ENCODE measurements around the gene CCT2.

CCT2 gene

GRCh38 chr12:69585189-69586062 lies at the start of gene CCT2:
Gene CCT2 (plus strand): TSS chr12:69585459. CDS start chr12:69585522, 63 bp downstream.
- DNase-seq (ENCODE audit: low read depth) = peak; percentile 63

DNA sequence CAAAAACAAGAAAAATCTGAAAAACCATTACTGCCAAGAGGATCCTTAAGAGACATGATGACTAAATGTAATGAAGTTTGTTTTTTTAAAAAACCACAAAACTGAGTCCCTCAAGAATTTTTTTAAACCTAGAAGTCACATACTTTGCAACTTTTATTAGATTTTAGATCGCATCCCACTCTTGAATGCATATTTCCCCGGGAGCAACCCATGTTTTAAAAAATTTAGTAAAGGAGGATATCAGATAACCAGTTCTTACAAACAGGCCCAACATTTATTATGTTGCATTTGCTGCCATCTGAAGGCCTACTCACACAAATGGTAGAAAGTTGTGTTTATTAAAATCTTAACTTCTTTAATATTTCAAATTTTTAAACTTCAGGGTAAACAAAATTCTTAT lies 44.3 kb upstream of the CCT2 start:
- no peak for DNase-seq (ENCODE audit: low read depth)

DNA sequence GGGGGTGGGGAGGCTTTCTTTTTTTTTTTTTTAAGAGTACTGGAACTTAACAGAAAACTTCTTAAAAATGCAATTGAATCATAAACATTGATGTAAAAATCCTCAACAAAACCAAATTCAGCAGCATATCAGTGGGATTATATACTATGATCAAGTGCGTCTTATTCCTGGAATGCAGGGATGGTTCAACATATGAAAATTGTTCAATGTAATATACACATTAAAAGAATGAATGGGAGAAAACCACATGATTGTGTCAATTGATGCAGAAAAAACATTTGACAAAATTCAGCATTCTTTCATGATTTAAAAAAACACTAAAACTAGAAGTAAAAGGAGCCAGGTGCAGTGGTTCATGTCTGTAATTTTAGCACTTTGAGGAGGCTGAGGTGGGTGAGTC lies 41.2 kb upstream of the CCT2 start:
- no peak for DNase-seq (ENCODE audit: low read depth)

GRCh38 chr12:69545081-69545480 lies 40.2 kb upstream of the CCT2 start:
- DNase-seq (ENCODE audit: low read depth) = no peak

- DNase-seq (ENCODE audit: low read depth) = no peak
Observed at GRCh38 chr12:69546693-69547438, 38.4 kb upstream of the CCT2 start.

DNA sequence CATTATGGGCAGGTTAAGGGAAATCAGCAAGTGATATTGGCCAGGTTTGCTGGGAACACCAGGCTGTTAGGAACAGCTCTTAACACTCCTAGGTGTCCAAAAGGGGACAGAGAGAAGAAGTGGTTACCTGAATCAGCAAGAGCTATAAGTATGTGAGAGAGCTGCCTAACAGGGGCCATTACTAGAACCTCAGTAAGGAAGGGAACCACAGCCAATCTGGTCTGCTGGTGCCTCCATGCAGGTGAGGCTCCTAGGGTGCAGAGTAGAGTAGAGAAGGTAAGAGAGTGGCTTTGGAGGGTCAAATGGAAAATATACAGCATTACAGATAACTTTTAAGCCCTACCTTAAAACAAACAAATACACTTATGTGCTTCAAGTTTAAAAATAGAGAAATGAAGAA lies 36.6 kb upstream of the CCT2 start:
- DNase-seq (ENCODE audit: low read depth) = no peak

- DNase-seq (ENCODE audit: low read depth) = no peak
Observed at GRCh38 chr12:69550569-69551350, 34.5 kb upstream of the CCT2 start.

GRCh38 chr12:69553628-69554248 lies 31.5 kb upstream of the CCT2 start:
- no peak for DNase-seq (ENCODE audit: low read depth)

DNA sequence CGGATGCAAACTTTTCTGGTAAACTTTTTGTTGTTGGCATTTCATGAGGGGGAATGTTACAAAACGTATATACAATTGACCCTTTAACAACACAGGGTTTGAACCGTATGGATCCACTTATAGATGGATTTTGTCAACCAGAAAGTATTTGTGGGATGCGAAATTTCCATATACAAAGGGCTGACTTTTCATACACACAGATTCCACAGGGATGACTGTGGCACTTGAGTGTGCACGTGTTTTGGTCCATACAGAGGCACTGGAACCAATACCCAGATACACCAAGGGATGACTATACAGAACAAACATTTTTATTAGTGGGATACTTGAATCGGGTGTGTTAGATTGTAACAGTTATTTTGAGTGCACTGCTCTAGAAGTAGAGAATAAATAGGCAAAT lies 29.8 kb upstream of the CCT2 start:
- peak; percentile 82 for DNase-seq (ENCODE audit: low read depth)

DNA sequence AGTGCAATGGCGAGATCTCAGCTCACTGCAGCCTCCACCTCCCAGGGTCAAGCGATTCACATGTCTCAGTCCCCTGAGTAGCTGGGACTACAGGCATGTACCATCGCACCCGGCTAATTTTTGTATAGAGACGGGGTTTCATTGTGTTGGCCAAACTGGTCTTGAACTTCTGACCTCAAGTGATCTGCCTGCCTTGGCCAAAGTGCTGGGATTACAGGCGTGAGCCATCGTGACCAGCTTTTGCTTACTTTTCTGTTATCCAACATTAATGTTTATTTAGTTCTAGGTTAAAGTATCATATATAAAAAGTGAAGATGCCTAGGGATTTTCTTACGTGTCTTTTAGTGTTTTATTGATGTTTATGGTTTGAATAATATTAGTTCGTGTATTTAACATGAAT lies 28.9 kb upstream of the CCT2 start:
- no peak for DNase-seq (ENCODE audit: low read depth)

GRCh38 chr12:69563166-69563762 lies 22.0 kb upstream of the CCT2 start:
- DNase-seq (ENCODE audit: low read depth) = no peak

- DNase-seq (ENCODE audit: low read depth) = no peak
Observed at GRCh38 chr12:69566603-69567002, 18.7 kb upstream of the CCT2 start.

DNA sequence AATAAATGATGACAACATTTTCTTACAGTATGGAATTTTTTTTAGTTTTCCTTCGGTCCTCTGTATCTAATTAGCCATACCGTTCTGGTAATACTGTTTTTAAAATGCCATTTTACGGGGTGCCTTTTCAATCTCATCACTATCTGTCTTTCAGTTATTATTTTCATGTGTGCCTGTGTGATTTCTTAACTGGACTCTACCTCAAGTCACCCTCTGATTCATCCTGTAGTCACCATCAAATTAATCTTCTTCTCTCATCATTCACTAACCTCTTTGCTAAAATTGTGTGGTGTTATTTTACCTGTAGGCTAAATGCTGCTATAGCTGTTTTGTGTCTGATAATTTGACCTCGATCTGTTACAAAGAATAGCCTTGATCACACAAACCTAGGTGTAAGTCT lies 16.0 kb upstream of the CCT2 start:
- no peak for DNase-seq (ENCODE audit: low read depth)

DNA sequence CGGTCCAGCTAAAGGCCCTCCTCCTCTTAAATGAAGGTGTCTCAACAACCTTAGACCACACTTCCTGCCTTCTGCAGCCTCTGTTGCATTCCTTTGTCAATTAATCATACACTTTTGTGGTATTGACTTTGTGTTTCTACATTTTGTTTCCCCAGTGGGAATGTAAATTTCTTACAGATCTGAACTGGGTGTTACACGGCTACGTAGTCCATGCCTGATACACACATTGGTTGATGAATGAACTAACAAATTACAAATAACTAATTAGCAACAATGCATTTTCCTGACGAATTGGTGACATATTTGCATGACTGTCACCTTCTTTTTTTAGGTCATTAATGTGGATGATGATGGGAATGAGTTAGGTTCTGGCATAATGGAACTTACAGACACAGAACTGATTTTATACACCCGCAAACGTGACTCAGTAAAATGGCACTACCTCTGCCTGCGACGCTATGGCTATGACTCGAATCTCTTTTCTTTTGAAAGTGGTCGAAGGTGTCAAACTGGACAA lies 15.2 kb upstream of the CCT2 start:
- DNase-seq (ENCODE audit: low read depth) = no peak

DNA sequence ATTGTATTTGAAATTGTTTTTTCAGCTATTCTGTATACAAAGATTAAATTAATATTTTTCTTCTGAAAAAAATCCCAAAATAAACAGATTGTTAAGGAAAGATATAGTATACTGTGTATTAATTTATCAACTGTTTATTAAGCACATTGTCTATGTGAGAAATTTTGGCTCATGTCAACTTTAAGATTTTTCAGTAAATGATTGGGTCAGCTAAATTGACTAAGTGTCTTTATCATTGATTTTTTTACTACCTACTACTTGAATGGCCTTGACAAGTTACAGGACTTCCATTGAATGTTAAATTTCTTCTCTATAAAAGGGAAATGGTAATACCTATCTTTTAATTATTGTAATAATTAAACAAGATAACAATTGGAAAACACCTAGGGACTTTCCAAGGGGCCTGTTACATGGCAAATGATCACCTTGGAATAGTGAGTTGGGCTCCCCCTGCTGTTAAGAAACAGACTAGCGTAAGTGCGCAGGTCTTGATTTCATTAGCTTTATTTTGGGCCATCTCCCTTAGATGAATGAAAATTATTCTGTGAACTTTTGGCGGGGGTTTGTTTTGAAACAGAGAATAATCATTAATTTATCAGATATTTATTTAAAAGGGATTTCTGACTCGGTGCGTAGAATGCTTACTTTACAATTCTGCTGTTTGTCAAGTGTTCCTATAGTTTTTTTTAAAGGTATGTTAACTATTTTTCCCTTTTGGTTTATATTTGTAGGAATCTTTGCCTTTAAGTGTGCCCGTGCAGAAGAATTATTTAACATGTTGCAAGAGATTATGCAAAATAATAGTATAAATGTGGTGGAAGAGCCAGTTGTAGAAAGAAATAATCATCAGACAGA lies 14.5 kb upstream of the CCT2 start:
- no peak for DNase-seq (ENCODE audit: low read depth)

DNA sequence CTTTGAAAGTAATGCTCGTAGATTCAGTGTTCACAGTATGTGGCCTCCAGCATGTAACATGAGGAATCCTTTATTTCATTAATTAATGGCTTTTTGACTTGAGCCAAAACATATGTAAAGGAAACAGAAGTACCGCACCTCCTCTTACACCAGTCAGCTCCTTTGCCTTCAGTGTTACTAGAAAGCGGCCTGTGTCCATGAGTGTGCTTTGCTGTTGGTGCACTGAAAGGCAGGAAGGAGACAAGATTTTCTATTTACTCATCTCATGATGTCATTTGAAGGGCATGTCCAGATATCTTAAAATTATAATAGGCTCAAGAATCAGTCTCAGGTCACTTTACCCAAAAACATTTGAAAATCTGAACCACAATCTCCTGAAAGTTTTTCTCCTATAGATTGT lies 9.9 kb upstream of the CCT2 start:
- no peak for DNase-seq (ENCODE audit: low read depth)

- DNase-seq (ENCODE audit: low read depth) = no peak
Observed at GRCh38 chr12:69578283-69578682, 7.0 kb upstream of the CCT2 start.

DNA sequence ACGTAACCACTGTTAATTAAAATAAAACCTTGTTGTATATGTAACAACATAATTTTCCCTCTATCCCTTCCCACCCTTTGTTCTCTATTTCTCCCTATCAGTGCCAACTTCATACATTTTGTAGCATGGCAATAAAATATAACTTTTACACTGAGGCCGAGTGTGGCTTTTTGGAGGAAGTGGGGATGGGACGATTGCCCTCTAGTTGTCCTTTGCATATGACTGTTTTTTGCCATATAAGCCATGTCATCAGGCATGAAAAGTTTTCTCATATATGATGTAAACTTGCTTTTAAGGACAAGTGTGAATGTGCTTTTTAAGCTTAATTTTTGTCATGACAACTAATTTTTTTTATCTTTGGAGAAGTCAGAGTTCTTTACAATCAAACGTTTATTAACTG lies 6.2 kb upstream of the CCT2 start:
- DNase-seq (ENCODE audit: low read depth) = no peak

- DNase-seq (ENCODE audit: low read depth) = no peak
Observed at GRCh38 chr12:69580074-69580473, 5.2 kb upstream of the CCT2 start.

DNA sequence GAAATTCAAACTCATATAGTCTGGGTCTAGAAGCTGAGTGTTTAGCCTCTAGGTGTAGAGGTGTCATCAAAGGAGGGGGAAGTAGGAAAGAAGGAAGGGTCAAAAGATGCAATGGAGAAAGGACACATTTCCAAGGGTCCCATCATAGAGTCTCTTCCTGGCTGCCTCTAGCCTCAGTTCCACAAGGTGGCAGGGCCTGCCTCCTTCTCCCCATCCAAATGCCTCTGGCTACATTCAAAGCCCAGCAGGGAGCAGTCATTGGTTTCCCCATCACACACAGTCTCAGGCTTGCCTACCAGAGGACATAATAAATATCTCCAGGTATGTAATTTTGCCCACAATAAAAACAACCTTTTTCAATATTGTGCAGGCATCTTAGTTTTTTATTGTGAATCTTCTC lies 2.1 kb upstream of the CCT2 start:
- no peak for DNase-seq (ENCODE audit: low read depth)

GRCh38 chr12:69588527-69588926 lies 3.3 kb downstream of the CCT2 start:
- no peak for DNase-seq (ENCODE audit: low read depth)
